ENCODE results near the gene SELPLG.
A peak's percentile ranks its signal among the peaks of the same experiment; 100 is the strongest.
"Not testable (repeated sequence)": the region's sequence is repeated elsewhere in the genome, so short reads cannot be mapped to it uniquely, and the experiment has no call there.

Gene SELPLG

GRCh38 chr12:108618953-108619274 lies 14.8 kb downstream of the SELPLG start:
- not testable (repeated sequence) for DNase-seq (ENCODE audit: low spot score)

- DNase-seq (ENCODE audit: low spot score): peak; percentile 90
Measured at GRCh38 chr12:108618079-108618952, 15.4 kb downstream of the SELPLG start.

- DNase-seq (ENCODE audit: low spot score): no peak
Measured at GRCh38 chr12:108616941-108617858, 16.5 kb downstream of the SELPLG start.

- DNase-seq (ENCODE audit: low spot score): no peak
Measured at GRCh38 chr12:108616359-108616758, 17.3 kb downstream of the SELPLG start.

- DNase-seq (ENCODE audit: low spot score): no peak
Measured at GRCh38 chr12:108615918-108616317, 17.8 kb downstream of the SELPLG start.

GRCh38 chr12:108614639-108615038 lies 19.1 kb downstream of the SELPLG start:
- no peak for DNase-seq (ENCODE audit: low spot score)

- no peak for DNase-seq (ENCODE audit: low spot score)
Measured at GRCh38 chr12:108614041-108614440, 19.7 kb downstream of the SELPLG start.

GRCh38 chr12:108613548-108613947 lies 20.1 kb downstream of the SELPLG start:
- DNase-seq (ENCODE audit: low spot score): no peak

- DNase-seq (ENCODE audit: low spot score): no peak
Measured at GRCh38 chr12:108612788-108613282, 20.9 kb downstream of the SELPLG start.

GRCh38 chr12:108611884-108612415 lies 21.7 kb downstream of the SELPLG start:
- DNase-seq (ENCODE audit: low spot score): peak; percentile 57

GRCh38 chr12:108610856-108611605 lies 22.7 kb downstream of the SELPLG start:
- no peak for DNase-seq (ENCODE audit: low spot score)

- no peak for DNase-seq (ENCODE audit: low spot score)
Measured at GRCh38 chr12:108610336-108610815, 23.3 kb downstream of the SELPLG start.

- no peak for DNase-seq (ENCODE audit: low spot score)
Measured at GRCh38 chr12:108609537-108610335, 24.0 kb downstream of the SELPLG start.

GRCh38 chr12:108608616-108609015 lies 25.1 kb downstream of the SELPLG start:
- DNase-seq (ENCODE audit: low spot score): no peak

- DNase-seq (ENCODE audit: low spot score): no peak
Measured at GRCh38 chr12:108607981-108608600, 25.6 kb downstream of the SELPLG start.

GRCh38 chr12:108606492-108606891 lies 27.2 kb downstream of the SELPLG start:
- DNase-seq (ENCODE audit: low spot score): no peak

GRCh38 chr12:108605690-108606406 lies 27.8 kb downstream of the SELPLG start:
- DNase-seq (ENCODE audit: low spot score): no peak

- DNase-seq (ENCODE audit: low spot score): no peak
Measured at GRCh38 chr12:108605000-108605689, 28.5 kb downstream of the SELPLG start.

Data from COLO829 (cell line).